ENCODE data around the gene KCNMA1. TPM values are rescaled to one million over a fixed set of nuclear protein-coding genes. Genes with fewer than 3 reads are reported as not detected.

The KCNMA1 gene
- total RNA-seq, 1 donor from 2014 or later: 30.1 TPM

- peaks cover 4% of the 10 kb centered on the region for H3K4me1 Mint-ChIP-seq (ENCODE audit: unreplicated experiment)
- H3K9me3 Mint-ChIP-seq: no peaks in the 10 kb centered on the region
- no peak for DNase-seq (ENCODE audit: extremely low spot score, unreplicated experiment)
- H3K4me3 Mint-ChIP-seq: no peak overlapping the region
- no peaks in the 10 kb centered on the region for H3K36me3 Mint-ChIP-seq
- H3K27me3 Mint-ChIP-seq: peaks cover 3% of the 10 kb centered on the region
- H3K27ac Mint-ChIP-seq: no peak overlapping the region
- TF ChIP-seq CTCF (conservative IDR thresholded peaks at IDR 0.05): no peak
These were observed 498.1 kb downstream of the KCNMA1 start for GRCh38 chr10:77139252-77140160.

- Mint-ChIP-seq H3K4me1 (ENCODE audit: unreplicated experiment) (peaks cover 4% of the 10 kb centered on the region), H3K4me3 (no peak overlapping the region), H3K27me3 (no peaks in the 10 kb centered on the region), H3K36me3 (no peaks in the 10 kb centered on the region), H3K27ac (no peak overlapping the region), H3K9me3 (no peaks in the 10 kb centered on the region)
- no peak for TF ChIP-seq CTCF (conservative IDR thresholded peaks at IDR 0.05)
- no peak for DNase-seq (ENCODE audit: extremely low spot score, unreplicated experiment)
These were observed 499.1 kb downstream of the KCNMA1 start for GRCh38 chr10:77138541-77138940.

GRCh38 chr10:77135555-77135954 lies 502.1 kb downstream of the KCNMA1 start:
- peaks cover 4% of the 10 kb centered on the region for H3K4me1 Mint-ChIP-seq (ENCODE audit: unreplicated experiment)

GRCh38 chr10:77131214-77131613 lies 506.4 kb downstream of the KCNMA1 start:
- H3K27ac Mint-ChIP-seq: no peak overlapping the region
- no peak overlapping the region for H3K4me3 Mint-ChIP-seq
- no peak for TF ChIP-seq CTCF (conservative IDR thresholded peaks at IDR 0.05)
- peaks cover 3% of the 10 kb centered on the region for H3K27me3 Mint-ChIP-seq
- DNase-seq (ENCODE audit: extremely low spot score, unreplicated experiment): no peak
- no peaks in the 10 kb centered on the region for H3K36me3 Mint-ChIP-seq
- H3K4me1 Mint-ChIP-seq (ENCODE audit: unreplicated experiment): no peaks in the 10 kb centered on the region
- H3K9me3 Mint-ChIP-seq: no peaks in the 10 kb centered on the region

More at GRCh38 chr10:77135555-77135954, 502.1 kb downstream of the KCNMA1 start:
- no peaks in the 10 kb centered on the region for H3K27me3 Mint-ChIP-seq
- no peaks in the 10 kb centered on the region for H3K9me3 Mint-ChIP-seq
- DNase-seq (ENCODE audit: extremely low spot score, unreplicated experiment): no peak
- H3K4me3 Mint-ChIP-seq: no peak overlapping the region
- H3K27ac Mint-ChIP-seq: no peak overlapping the region
- TF ChIP-seq CTCF (conservative IDR thresholded peaks at IDR 0.05): no peak
- H3K36me3 Mint-ChIP-seq: no peaks in the 10 kb centered on the region

GRCh38 chr10:77127243-77127642 lies 510.4 kb downstream of the KCNMA1 start:
- Mint-ChIP-seq H3K27ac (no peak overlapping the region), H3K27me3 (peaks cover 7% of the 10 kb centered on the region), H3K9me3 (no peaks in the 10 kb centered on the region), H3K4me1 (ENCODE audit: unreplicated experiment) (no peaks in the 10 kb centered on the region), H3K4me3 (no peak overlapping the region), H3K36me3 (no peaks in the 10 kb centered on the region)
- TF ChIP-seq CTCF (conservative IDR thresholded peaks at IDR 0.05): no peak
- no peak for DNase-seq (ENCODE audit: extremely low spot score, unreplicated experiment)
